SK-N-SH (cell line): ENCODE results near the gene CMBL. TPM values are rescaled to one million over a fixed set of nuclear protein-coding genes. Genes with fewer than 3 reads are reported as not detected.

Source experiments
- CTCF ChIA-PET: fragments of 300-600, 350-600 bp; formaldehyde crosslinking; extraction: SDS; loops from one replicate; lab custom pipeline; 2021; lab: Yijun Ruan, JAX
- POLR2A ChIA-PET: fragments of 350-600 bp; sonication (Branson Sonifier 250); formaldehyde crosslinking; extraction: SDS; loops from one replicate; lab custom pipeline; 2020; ENCODE audit warnings: antibody characterized with exemption, inconsistent platforms; lab: Yijun Ruan, JAX
- DNase-seq: peaks from one replicate; pipeline ENCODE4 v3.0.0; 2012
- H2AFZ ChIP-seq: fragments of 200-600 bp; sonication (generic); 2 replicates; pipeline ENCODE4 v1.8.1; 2016; ENCODE audit warnings: antibody characterized with exemption, mild to moderate bottlenecking, low read depth
- H3F3A ChIP-seq: fragments of 200-600 bp; sonication (generic); replicated peaks from 2 replicates; pipeline ENCODE3; 2016; ENCODE audit warnings: antibody characterized with exemption, mild to moderate bottlenecking; ENCODE audit not compliant: insufficient read depth
- H3K27ac ChIP-seq, 2 experiments: fragments of 200-500 bp in 1 of 2; fragments of 200-600 bp in 1 of 2; sonication (Bioruptor generic) in 1 of 2; sonication (generic), shearing (Covaris generic) in 1 of 2; 2 replicates each; pipeline versions ENCODE4 v1.5.1 to v1.6.1; 2014 to 2016; ENCODE audit warnings: low read depth in 2 of 2, inconsistent platforms in 1 of 2, low read length in 1 of 2, mild to moderate bottlenecking in 1 of 2, mixed read lengths in 1 of 2
- H3K27me3 ChIP-seq: fragments of 200-600 bp; sonication (generic), shearing (Covaris generic); 2 replicates; pipeline ENCODE4 v1.6.1; 2016; ENCODE audit warnings: mixed run types; ENCODE audit not compliant: insufficient read depth
- H3K36me3 ChIP-seq, 2 experiments: fragments of 200-500 bp in 1 of 2; fragments of 200-600 bp in 1 of 2; sonication (Bioruptor generic) in 1 of 2; sonication (generic) in 1 of 2; replicated peaks in 1 of 2; 2 replicates each; pipeline versions ENCODE3 to v1.5.1; 2014 to 2016; ENCODE audit warnings: low read length in 1 of 2, mild to moderate bottlenecking in 1 of 2; ENCODE audit not compliant: insufficient read depth in 2 of 2, control insufficient read depth in 1 of 2
- H3K4me1 ChIP-seq, 2 experiments: fragments of 200-500 bp in 1 of 2; fragments of 200-600 bp in 1 of 2; sonication (Bioruptor generic) in 1 of 2; sonication (generic), shearing (Covaris generic) in 1 of 2; 2 replicates each; pipeline versions ENCODE4 v1.5.1 to v1.6.1; 2014 to 2016; ENCODE audit warnings: low read depth in 1 of 2, low read length in 1 of 2, mixed run types in 1 of 2; ENCODE audit not compliant: insufficient read depth in 2 of 2, control insufficient read depth in 1 of 2
- H3K4me2 ChIP-seq: fragments of 200-600 bp; sonication (generic), shearing (Covaris generic); 2 replicates; pipeline ENCODE4 v1.6.1; 2017; ENCODE audit warnings: mixed run types
- H3K4me3 ChIP-seq, 2 experiments: fragments of 200-500 bp in 1 of 2; fragments of 200-600 bp in 1 of 2; sonication (Bioruptor generic) in 1 of 2; sonication (generic), shearing (Covaris generic) in 1 of 2; 2 replicates each; pipeline versions ENCODE4 v1.5.1 to v1.8.1; 2014 to 2016; ENCODE audit warnings: low read depth in 2 of 2, inconsistent platforms in 1 of 2, low read length in 1 of 2, mild to moderate bottlenecking in 1 of 2, mixed read lengths in 1 of 2, moderate library complexity in 1 of 2
- H3K79me2 ChIP-seq: fragments of 200-600 bp; sonication (generic); 2 replicates; pipeline ENCODE4 v1.8.1; 2017; ENCODE audit warnings: mild to moderate bottlenecking; ENCODE audit not compliant: insufficient read depth
- H3K9ac ChIP-seq: fragments of 200-600 bp; sonication (generic); 2 replicates; pipeline ENCODE4 v1.6.1; 2017; ENCODE audit warnings: mixed run types
- H3K9me2 ChIP-seq: fragments of 200-600 bp; sonication (generic); 2 replicates; pipeline ENCODE4 v1.6.1; 2017; ENCODE audit warnings: mixed run types
- H3K9me3 ChIP-seq: fragments of 200-600 bp; sonication (generic); 2 replicates; pipeline ENCODE4 v1.6.1; 2017; ENCODE audit warnings: mixed run types, mild to moderate bottlenecking, moderate library complexity
- H4K20me1 ChIP-seq: fragments of 200-600 bp; sonication (generic); 2 replicates; pipeline ENCODE4 v1.6.1; 2017; ENCODE audit warnings: mild to moderate bottlenecking, mixed run types; ENCODE audit not compliant: insufficient read depth
- CHD2 ChIP-seq: fragments of 150-350 bp; IDR thresholded peaks from 2 replicates; pipeline ENCODE4 v1.6.1; 2018; ENCODE audit warnings: low read length; ENCODE audit not compliant: partially characterized antibody
- CTCF ChIP-seq: fragments of 200-600 bp; sonication (generic); IDR thresholded peaks from 2 replicates; pipeline ENCODE4 v1.6.1; 2017; ENCODE audit warnings: antibody characterized with exemption, mild to moderate bottlenecking, moderate library complexity
- FOXJ3 ChIP-seq: sonication (generic); formaldehyde crosslinking; IDR thresholded peaks from 2 replicates; pipeline ENCODE4 v1.5.1; 2020; ENCODE audit warnings: mild to moderate bottlenecking, missing genetic modification reagents
- FOXM1 ChIP-seq: IDR thresholded peaks from 2 replicates; pipeline ENCODE4 v1.4.0; 2012; ENCODE audit warnings: low read depth, mild to moderate bottlenecking
- GABPA ChIP-seq: IDR thresholded peaks from 2 replicates; pipeline ENCODE4 v1.4.0; 2012; ENCODE audit warnings: low read depth, mild to moderate bottlenecking
- JUND ChIP-seq: IDR thresholded peaks from 2 replicates; pipeline ENCODE4 v1.4.0; 2012
- MXI1 ChIP-seq: IDR thresholded peaks from 2 replicates; pipeline ENCODE4 v1.6.1; 2012; ENCODE audit warnings: mild to moderate bottlenecking, low read depth, low read length, improper control_type of control experiment
- POLR2AphosphoS5 ChIP-seq: IDR thresholded peaks from 2 replicates; pipeline ENCODE4 v1.6.1; 2012; ENCODE audit warnings: low read depth, low read length
- RAD21 ChIP-seq: IDR thresholded peaks from 2 replicates; pipeline ENCODE4 v1.6.1; 2012; ENCODE audit warnings: mild to moderate bottlenecking, low read length
- RCOR1 ChIP-seq: fragments of 150-350 bp; IDR thresholded peaks from 2 replicates; pipeline ENCODE4 v1.6.1; 2017; ENCODE audit warnings: antibody characterized with exemption, low read length
- RFX5 ChIP-seq: IDR thresholded peaks from 2 replicates; pipeline ENCODE4 v1.6.1; 2012; ENCODE audit warnings: mild to moderate bottlenecking, improper control_type of control experiment, low read length
- RXRA ChIP-seq: IDR thresholded peaks from 2 replicates; pipeline ENCODE4 v1.4.0; 2012; ENCODE audit warnings: low read depth, mild to moderate bottlenecking, borderline replicate concordance
- SMC3 ChIP-seq: IDR thresholded peaks from 2 replicates; pipeline ENCODE4 v1.6.1; 2012; ENCODE audit warnings: low read depth, low read length, improper control_type of control experiment
- TAF1 ChIP-seq: IDR thresholded peaks from 2 replicates; pipeline ENCODE4 v1.6.1; 2012; ENCODE audit warnings: low read depth, mild to moderate bottlenecking, low read length, moderate library complexity, borderline replicate concordance
- YY1 ChIP-seq: IDR thresholded peaks from 2 replicates; pipeline ENCODE4 v1.4.0; 2012; ENCODE audit warnings: low read depth, mild to moderate bottlenecking
- ZBTB33 ChIP-seq: IDR thresholded peaks from 2 replicates; pipeline ENCODE4 v1.4.0; 2012; ENCODE audit warnings: low read depth, borderline replicate concordance
- WGBS: methylation state at CpG from one replicate; pipeline ENCODE4 v1.1.6; 2017; ENCODE audit warnings: low lambda C conversion rate; 5-methylcytosine and 5-hydroxymethylcytosine counted together
- polyA plus RNA-seq, 3 experiments: library from polyadenylated mRNA; depleted of rRNA; stranded (reverse); fragments of >200 nt; gene quantifications; 2 replicates each; pipeline ENCODE4 v1.2.3, GENCODE V29; 2012
- TF ChIP-seq, protein P1 (sequence below): fragments of 150-350 bp; IDR thresholded peaks from 2 replicates; pipeline ENCODE4 v1.6.1; 2017; ENCODE audit warnings: antibody characterized with exemption, low read length, low read depth, borderline replicate concordance

The CMBL gene
- polyA plus RNA-seq, 1 of the 3 experiments (the other 2 are of a cell fraction): 61.0 TPM

- TF ChIP-seq, protein P1, sequence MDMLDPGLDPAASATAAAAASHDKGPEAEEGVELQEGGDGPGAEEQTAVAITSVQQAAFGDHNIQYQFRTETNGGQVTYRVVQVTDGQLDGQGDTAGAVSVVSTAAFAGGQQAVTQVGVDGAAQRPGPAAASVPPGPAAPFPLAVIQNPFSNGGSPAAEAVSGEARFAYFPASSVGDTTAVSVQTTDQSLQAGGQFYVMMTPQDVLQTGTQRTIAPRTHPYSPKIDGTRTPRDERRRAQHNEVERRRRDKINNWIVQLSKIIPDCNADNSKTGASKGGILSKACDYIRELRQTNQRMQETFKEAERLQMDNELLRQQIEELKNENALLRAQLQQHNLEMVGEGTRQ: no peak
- no peak for TF ChIP-seq MXI1
- no peak for TF ChIP-seq CTCF
Measured at GRCh38 chr5:10259899-10260298, 47.8 kb downstream of the CMBL start (continued).

- ChIA-PET POLR2A (no interaction called here), CTCF (no interaction called here)
- H2AFZ ChIP-seq: no peak overlapping the region
- H3K4me2 ChIP-seq: no peak overlapping the region
- no peak overlapping the region for H3K9ac ChIP-seq
- no peaks in the 10 kb centered on the region for H3K9me2 ChIP-seq
- no peak for TF ChIP-seq YY1
- TF ChIP-seq RXRA: no peak
- TF ChIP-seq ZBTB33: no peak
- no peak for TF ChIP-seq FOXJ3 (CRISPR knock-in tag)
- TF ChIP-seq RFX5: no peak
- TF ChIP-seq GABPA: no peak
- TF ChIP-seq MXI1: no peak
- no peak for TF ChIP-seq RCOR1
- no peak for TF ChIP-seq RAD21
- no peak for TF ChIP-seq POLR2AphosphoS5
- no peak for TF ChIP-seq JUND
- no peak for TF ChIP-seq FOXM1
- TF ChIP-seq CTCF: no peak
- TF ChIP-seq TAF1: no peak
- TF ChIP-seq SMC3: no peak
- TF ChIP-seq CHD2: no peak
- WGBS: 83% methylated on average over 8 of the region's 8 CpGs
- H4K20me1 ChIP-seq: peaks cover 59% of the 10 kb centered on the region
- peaks cover 69% of the 10 kb centered on the region for H3K79me2 ChIP-seq
- DNase-seq: no peak
- no peaks in the 10 kb centered on the region for H3K9me3 ChIP-seq
- H3K27me3 ChIP-seq: no peaks in the 10 kb centered on the region
- H3F3A ChIP-seq: peaks cover 15% of the 10 kb centered on the region
- no peak overlapping the region for H3K27ac ChIP-seq
- peaks cover 0 to 6% of the 10 kb centered on the region in 2 experiments; a peak in 2 of 4 replicates for H3K4me1 ChIP-seq
- no peak overlapping the region for H3K4me3 ChIP-seq
- peaks cover 86 to 96% of the 10 kb centered on the region in 2 experiments for H3K36me3 ChIP-seq
Measured at GRCh38 chr5:10257870-10258269, 49.8 kb downstream of the CMBL start.
